K562 (cell line): ENCODE data around the gene B2M. TPM values are rescaled to one million over a fixed set of nuclear protein-coding genes. Genes with fewer than 3 reads are reported as not detected.

Experiments
- polyA plus RNA-seq, 8 experiments: library from polyadenylated mRNA; depleted of rRNA in 4 of 8; stranded (reverse) in 5 of 8; unstranded in 3 of 8; fragments of >200 nt; fragmentation: Nextera tagmentation in 2 of 8; fragmentation: Illumina TruSeq in 1 of 8; extraction: Ambion mirVana in 2 of 8; extraction: Trizol in 1 of 8; gene quantifications; 2 replicates each; pipeline versions ENCODE4 v1.2.1 to v1.2.3, GENCODE V29; 2011 to 2014; ENCODE audit warnings: inconsistent platforms in 1 of 8, missing spikeins in 1 of 8
- small RNA-seq: library from RNA; depleted of rRNA; stranded (forward); fragments of <200 nt; gene quantifications from one replicate; pipeline ENCODE3, GENCODE V24; 2014
- total RNA-seq, 7 experiments: library from RNA; depleted of rRNA in 6 of 7; stranded (reverse); fragments of >200 nt in 6 of 7; fragmentation: Illumina TruSeq in 2 of 7; extraction: Trizol in 2 of 7; gene quantifications; 2 replicates each; pipeline versions ENCODE4 v1.2.1 to v1.2.3, GENCODE V29; 2011 to 2021; ENCODE audit warnings: low replicate concordance in 1 of 7

B2M gene
- total and polyA plus RNA-seq, 9 of the 15 experiments (the other 6 are each of a cell fraction or from before 2014, with no cell fraction given) = 460 to 3,138 (median 1,032) TPM

Small RNA genes lying within 50 kb of the gene (small RNA-seq; reads per million reads assigned to genes)
- gene RF00019 = not detected

Other genes with a start within 250 kb of the B2M start
- gene EIF3J, start 174.4 kb upstream of the B2M start, total RNA-seq (2014; rRNA removed) = 80.7 and 85.0 TPM in 2 replicates
- gene EIF3J, start 174.4 kb upstream of the B2M start, total RNA-seq (2014; rRNA removed; fragmentation: Illumina TruSeq; extraction: Trizol) = 151 and 171 TPM in 2 replicates
- gene EIF3J, start 174.4 kb upstream of the B2M start, total RNA-seq (2015; rRNA removed; fragmentation: Illumina TruSeq; extraction: Trizol) = 146 and 164 TPM in 2 replicates
- gene EIF3J, start 174.4 kb upstream of the B2M start, total RNA-seq (2021) = 150 and 153 TPM in 2 replicates
- gene EIF3J, start 174.4 kb upstream of the B2M start, polyA plus RNA-seq (2011; rRNA removed) = 152 and 217 TPM in 2 replicates
- gene EIF3J, start 174.4 kb upstream of the B2M start, polyA plus RNA-seq (2014; fragmentation: Illumina TruSeq; extraction: Trizol) = 192 and 215 TPM in 2 replicates
- gene EIF3J, start 174.4 kb upstream of the B2M start, polyA plus RNA-seq (2014; fragmentation: Nextera tagmentation; extraction: Ambion mirVana) = 10 to 100 TPM; 44.2 to 48.4 TPM
- 111 and 150 TPM in 2 replicates for gene EIF3J, start 174.4 kb upstream of the B2M start, polyA plus RNA-seq (2014; rRNA removed)
- 31.3 and 47.4 TPM in 2 replicates for gene SPG11, start 47.9 kb upstream of the B2M start, total RNA-seq (2014; rRNA removed)
- 57.9 and 64.1 TPM in 2 replicates for gene SPG11, start 47.9 kb upstream of the B2M start, total RNA-seq (2014; rRNA removed; fragmentation: Illumina TruSeq; extraction: Trizol)
- gene SPG11, start 47.9 kb upstream of the B2M start, total RNA-seq (2015; rRNA removed; fragmentation: Illumina TruSeq; extraction: Trizol) = 49.6 and 55.1 TPM in 2 replicates
- 50.9 and 51.2 TPM in 2 replicates for gene SPG11, start 47.9 kb upstream of the B2M start, total RNA-seq (2021)
- gene SPG11, start 47.9 kb upstream of the B2M start, polyA plus RNA-seq (2011; rRNA removed) = 71.2 and 96.5 TPM in 2 replicates
- gene SPG11, start 47.9 kb upstream of the B2M start, polyA plus RNA-seq (2014; fragmentation: Illumina TruSeq; extraction: Trizol) = 45.6 and 48.0 TPM in 2 replicates
- gene SPG11, start 47.9 kb upstream of the B2M start, polyA plus RNA-seq (2014; fragmentation: Nextera tagmentation; extraction: Ambion mirVana) = 10 to 100 TPM; 23.3 to 24.0 TPM
- gene SPG11, start 47.9 kb upstream of the B2M start, polyA plus RNA-seq (2014; rRNA removed) = 33.9 and 34.1 TPM in 2 replicates
- 0.20 and 1.1 TPM in 2 replicates for gene PATL2, start 194 bp upstream of the B2M start, total RNA-seq (2014; rRNA removed)
- gene PATL2, start 194 bp upstream of the B2M start, total RNA-seq (2014; rRNA removed; fragmentation: Illumina TruSeq; extraction: Trizol) = 0.41 and 0.69 TPM in 2 replicates
- 0.98 and 1.2 TPM in 2 replicates for gene PATL2, start 194 bp upstream of the B2M start, total RNA-seq (2015; rRNA removed; fragmentation: Illumina TruSeq; extraction: Trizol)
- gene PATL2, start 194 bp upstream of the B2M start, total RNA-seq (2021) = 0.60 and 0.86 TPM in 2 replicates
- gene PATL2, start 194 bp upstream of the B2M start, polyA plus RNA-seq (2011; rRNA removed) = 0.68 and 1.7 TPM in 2 replicates
- gene PATL2, start 194 bp upstream of the B2M start, polyA plus RNA-seq (2014; fragmentation: Illumina TruSeq; extraction: Trizol) = 0.91 and 1.2 TPM in 2 replicates
- under 1 TPM; 0.77 to 0.89 TPM for gene PATL2, start 194 bp upstream of the B2M start, polyA plus RNA-seq (2014; fragmentation: Nextera tagmentation; extraction: Ambion mirVana)
- gene PATL2, start 194 bp upstream of the B2M start, polyA plus RNA-seq (2014; rRNA removed) = 0.42 and 0.55 TPM in 2 replicates
- 1.5 and 1.8 TPM in 2 replicates for gene TRIM69, start 25.0 kb downstream of the B2M start, total RNA-seq (2014; rRNA removed)
- 2.2 and 2.6 TPM in 2 replicates for gene TRIM69, start 25.0 kb downstream of the B2M start, total RNA-seq (2014; rRNA removed; fragmentation: Illumina TruSeq; extraction: Trizol)
- gene TRIM69, start 25.0 kb downstream of the B2M start, total RNA-seq (2015; rRNA removed; fragmentation: Illumina TruSeq; extraction: Trizol) = 4.0 and 4.3 TPM in 2 replicates
- gene TRIM69, start 25.0 kb downstream of the B2M start, total RNA-seq (2021) = 3.2 and 4.1 TPM in 2 replicates
- 3.3 and 4.1 TPM in 2 replicates for gene TRIM69, start 25.0 kb downstream of the B2M start, polyA plus RNA-seq (2011; rRNA removed)
- gene TRIM69, start 25.0 kb downstream of the B2M start, polyA plus RNA-seq (2014; fragmentation: Illumina TruSeq; extraction: Trizol) = 2.6 and 3.8 TPM in 2 replicates
- gene TRIM69, start 25.0 kb downstream of the B2M start, polyA plus RNA-seq (2014; fragmentation: Nextera tagmentation; extraction: Ambion mirVana) = 1 to 10 TPM; 1.0 to 1.6 TPM
- 2.0 and 2.3 TPM in 2 replicates for gene TRIM69, start 25.0 kb downstream of the B2M start, polyA plus RNA-seq (2014; rRNA removed)
- not detected in 2 replicates for gene TERB2, start 245.2 kb downstream of the B2M start, total RNA-seq (2014; rRNA removed)
- gene TERB2, start 245.2 kb downstream of the B2M start, total RNA-seq (2014; rRNA removed; fragmentation: Illumina TruSeq; extraction: Trizol) = not detected in 2 replicates
- gene TERB2, start 245.2 kb downstream of the B2M start, total RNA-seq (2015; rRNA removed; fragmentation: Illumina TruSeq; extraction: Trizol) = not detected in 2 replicates
- gene TERB2, start 245.2 kb downstream of the B2M start, total RNA-seq (2021) = not detected in 2 replicates
- gene TERB2, start 245.2 kb downstream of the B2M start, polyA plus RNA-seq (2011; rRNA removed) = not detected in 2 replicates
- gene TERB2, start 245.2 kb downstream of the B2M start, polyA plus RNA-seq (2014; fragmentation: Illumina TruSeq; extraction: Trizol) = not detected in 2 replicates
- gene TERB2, start 245.2 kb downstream of the B2M start, polyA plus RNA-seq (2014; fragmentation: Nextera tagmentation; extraction: Ambion mirVana) = not detected
- not detected in 2 replicates for gene TERB2, start 245.2 kb downstream of the B2M start, polyA plus RNA-seq (2014; rRNA removed)